ENCODE data around the gene RXFP3. TPM values are rescaled to one million over a fixed set of nuclear protein-coding genes. Genes with fewer than 3 reads are reported as not detected.
"Not testable (repeated sequence)": the region's sequence is repeated elsewhere in the genome, so short reads cannot be mapped to it uniquely, and the experiment has no call there.

Gene RXFP3
- total RNA-seq, 4 donors from 2014 or later: not detected

GRCh38 chr5:33941090-33941489 lies 4.9 kb downstream of the RXFP3 start:
- DNase-seq (ENCODE audit: low spot score in 2 of 2): no peak
- intact Hi-C loops (cut with DNase I; ENCODE audit: low total_unique reads): no loop called here
- WGBS, 2 donors: 83% methylated on average over 5 of the region's 5 CpGs
- H3K4me3 ChIP-seq (ENCODE audit: low read depth, poor library complexity, severe bottlenecking): no peak overlapping the region
- TF ChIP-seq POLR2A (IDR thresholded peaks at IDR 0.05) (no peak), CTCF (IDR thresholded peaks at IDR 0.05) (no peak)

GRCh38 chr5:33944543-33945132 lies 8.5 kb downstream of the RXFP3 start:
- DNase-seq (ENCODE audit: low spot score in 2 of 2): no peak
- no peak overlapping the region for H3K4me3 ChIP-seq (ENCODE audit: low read depth, poor library complexity, severe bottlenecking)
- intact Hi-C loops (cut with DNase I; ENCODE audit: low total_unique reads): no loop called here
- TF ChIP-seq POLR2A (IDR thresholded peaks at IDR 0.05) (no peak), CTCF (IDR thresholded peaks at IDR 0.05) (no peak)
- 78 to 88% methylated on average over 12 of the region's 12 CpGs for WGBS, 2 donors

GRCh38 chr5:33952175-33952574 lies 16.0 kb downstream of the RXFP3 start:
- H3K4me3 ChIP-seq (ENCODE audit: low read depth, poor library complexity, severe bottlenecking); DNase-seq (ENCODE audit: low spot score in 2 of 2); intact Hi-C loops (cut with DNase I; ENCODE audit: low total_unique reads): not testable (repeated sequence)
- WGBS, 2 donors: 76 to 78% methylated on average over 5 of the region's 5 CpGs

GRCh38 chr5:33957577-33958150 lies 21.5 kb downstream of the RXFP3 start:
- TF ChIP-seq CTCF (IDR thresholded peaks at IDR 0.05): no peak
- no peak for TF ChIP-seq POLR2A (IDR thresholded peaks at IDR 0.05)
- no peak for DNase-seq (ENCODE audit: low spot score in 2 of 2)
- WGBS, 2 donors: 74 to 75% methylated on average over 2 of the region's 2 CpGs
- H3K4me3 ChIP-seq (ENCODE audit: low read depth, poor library complexity, severe bottlenecking): no peak overlapping the region
- intact Hi-C loops (cut with DNase I; ENCODE audit: low total_unique reads): no loop called here

- WGBS, 2 donors: 63 to 66% methylated on average over 2 of the region's 2 CpGs
- H3K4me3 ChIP-seq (ENCODE audit: low read depth, poor library complexity, severe bottlenecking): no peak overlapping the region
- DNase-seq (ENCODE audit: low spot score in 2 of 2): no peak
- intact Hi-C loops (cut with DNase I; ENCODE audit: low total_unique reads): no loop called here
- no peak for TF ChIP-seq POLR2A (IDR thresholded peaks at IDR 0.05)
- no peak for TF ChIP-seq CTCF (IDR thresholded peaks at IDR 0.05)
These were observed 22.0 kb downstream of the RXFP3 start for GRCh38 chr5:33958176-33958575.

GRCh38 chr5:33964132-33964700 lies 28.0 kb downstream of the RXFP3 start:
- TF ChIP-seq POLR2A (IDR thresholded peaks at IDR 0.05) (no peak), CTCF (IDR thresholded peaks at IDR 0.05) (no peak)
- DNase-seq (ENCODE audit: low spot score in 2 of 2): no peak
- intact Hi-C loops (cut with DNase I; ENCODE audit: low total_unique reads): no loop called here
- no peak overlapping the region for H3K4me3 ChIP-seq (ENCODE audit: low read depth, poor library complexity, severe bottlenecking)
- 72 to 77% methylated on average over 2 of the region's 2 CpGs for WGBS, 2 donors

All from lower leg skin (tissue), 4 donors.